GM21528 (cell line): ENCODE results near the gene GATA3.

Experiments
- ATAC-seq: cut with Tn5 transposase; IDR thresholded peaks from one replicate; pipeline ENCODE4 v1.9.1; 2021; ENCODE audit warnings: mild to moderate bottlenecking, moderate library complexity; ENCODE audit not compliant: unreplicated experiment, low FRiP score

Gene GATA3

DNA sequence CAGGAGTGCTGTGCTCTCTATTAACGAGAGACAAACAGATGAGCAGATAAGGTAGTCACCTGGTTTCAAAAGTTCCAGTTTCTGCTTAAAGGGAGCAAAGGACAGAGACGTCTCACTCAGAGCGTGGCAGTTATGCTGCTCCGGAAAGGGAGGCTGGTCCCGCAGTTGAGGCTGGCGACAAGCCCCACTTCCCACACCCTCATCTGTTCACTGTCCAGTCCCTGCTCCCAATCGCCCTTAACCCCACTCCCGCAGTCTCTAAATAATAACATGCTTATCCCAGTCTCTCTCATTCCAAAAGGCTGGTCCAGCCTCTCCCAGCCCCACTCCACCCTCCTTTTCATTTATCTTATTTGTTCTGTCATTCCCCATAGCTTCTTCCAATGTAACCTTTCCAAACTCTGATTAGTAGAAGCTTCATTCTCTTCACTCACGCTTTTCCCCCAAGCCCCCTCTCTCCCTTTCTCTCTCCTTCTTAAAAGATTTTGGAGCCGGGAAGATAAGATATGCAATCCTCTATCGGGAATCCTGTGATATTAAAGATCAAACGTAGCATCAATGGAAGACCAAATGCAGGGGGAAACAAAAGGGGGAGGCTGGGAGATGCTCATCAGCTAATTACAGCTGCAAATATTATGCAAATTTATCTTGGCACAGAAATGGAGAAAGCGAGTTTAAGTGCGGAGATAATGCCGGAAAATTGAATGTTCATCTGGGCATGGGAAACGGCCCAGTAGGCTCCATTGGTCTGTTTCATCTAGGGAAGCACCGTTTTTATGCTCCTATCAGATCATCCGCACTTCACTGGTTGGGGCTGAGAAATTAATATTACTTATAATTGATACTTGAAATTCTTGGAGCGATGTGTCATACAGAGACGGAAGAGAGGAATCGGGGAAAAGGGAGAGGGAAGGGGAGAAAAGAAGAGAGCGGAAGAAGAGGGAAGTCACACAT lies 16.3 kb upstream of the GATA3 start:
- no peak for ATAC-seq

DNA sequence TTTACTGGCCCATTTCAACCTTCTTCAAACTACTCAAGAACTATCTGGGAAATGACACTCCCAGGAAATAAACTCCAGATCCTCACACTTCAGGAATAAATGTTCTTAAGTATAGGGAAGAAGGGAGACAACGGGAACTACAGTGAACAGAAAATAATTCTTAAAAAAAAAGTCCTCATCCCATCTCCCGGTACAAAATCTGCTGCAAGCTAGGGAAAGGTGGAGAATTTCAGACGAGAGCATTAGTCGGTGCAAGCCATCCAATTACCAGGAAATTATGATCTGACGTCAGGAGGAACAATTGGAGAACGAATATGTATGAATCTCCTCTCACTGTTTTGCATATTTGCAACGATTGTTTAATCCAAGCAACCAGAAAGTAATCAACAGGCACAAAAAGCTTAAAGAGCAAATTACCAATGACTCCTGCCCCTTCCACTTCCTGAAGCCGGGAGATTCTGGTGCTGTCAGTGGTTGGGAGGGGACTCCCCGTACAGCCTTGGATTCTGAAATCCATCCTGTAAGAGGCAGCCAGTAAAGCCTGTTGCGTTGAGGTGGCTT lies 15.1 kb upstream of the GATA3 start:
- no peak for ATAC-seq

DNA sequence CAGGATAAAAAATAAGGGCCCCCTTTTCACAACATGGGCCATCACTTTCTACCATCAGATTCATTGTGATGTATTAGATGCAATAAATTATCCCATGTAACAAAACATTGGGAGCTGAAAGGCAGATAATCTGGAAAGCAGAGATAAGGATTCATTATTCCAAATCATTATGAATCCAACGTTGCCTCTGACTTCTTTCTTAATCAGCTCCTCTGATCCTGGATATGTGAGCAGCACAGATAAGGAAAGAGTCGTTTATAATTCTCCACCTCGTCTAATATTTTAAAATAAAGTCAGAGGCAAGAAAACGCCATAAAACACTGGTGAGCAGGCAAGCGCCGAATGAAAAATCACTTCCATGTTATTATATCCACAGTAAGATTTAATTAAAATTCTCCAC lies 13.8 kb upstream of the GATA3 start:
- ATAC-seq = no peak

DNA sequence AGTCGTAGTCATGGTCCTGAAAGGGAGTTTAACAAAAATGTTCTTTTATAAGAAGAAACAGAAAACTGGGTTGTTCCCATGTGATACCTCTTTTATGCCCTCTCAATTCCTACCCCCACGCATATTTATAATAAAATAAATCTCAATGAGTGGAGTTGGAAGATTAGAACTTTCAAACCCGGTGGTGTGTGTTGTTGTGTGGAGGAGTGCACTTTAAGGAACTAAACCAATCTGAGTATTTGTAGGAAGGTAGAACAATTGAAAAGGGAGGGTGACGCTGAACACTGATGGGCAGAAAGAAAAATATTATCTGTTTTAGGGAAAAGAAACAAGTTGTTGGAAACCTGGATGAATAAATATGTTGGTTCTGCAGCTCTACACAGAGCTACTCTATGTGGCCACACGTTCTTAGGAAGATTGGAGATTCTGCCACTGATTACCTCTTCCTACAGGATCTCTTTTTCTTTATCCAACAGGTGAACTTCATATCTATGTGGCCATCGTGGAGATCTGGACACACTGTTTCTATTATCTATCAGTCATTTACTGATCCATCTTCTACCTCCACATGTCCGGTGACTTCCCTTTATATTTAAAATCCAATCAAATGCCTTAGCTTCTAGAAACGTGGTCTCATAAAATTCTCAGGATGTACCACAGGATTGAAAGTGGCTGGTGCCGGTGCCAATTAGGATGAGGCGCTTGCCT lies 13.1 kb upstream of the GATA3 start:
- no peak for ATAC-seq

DNA sequence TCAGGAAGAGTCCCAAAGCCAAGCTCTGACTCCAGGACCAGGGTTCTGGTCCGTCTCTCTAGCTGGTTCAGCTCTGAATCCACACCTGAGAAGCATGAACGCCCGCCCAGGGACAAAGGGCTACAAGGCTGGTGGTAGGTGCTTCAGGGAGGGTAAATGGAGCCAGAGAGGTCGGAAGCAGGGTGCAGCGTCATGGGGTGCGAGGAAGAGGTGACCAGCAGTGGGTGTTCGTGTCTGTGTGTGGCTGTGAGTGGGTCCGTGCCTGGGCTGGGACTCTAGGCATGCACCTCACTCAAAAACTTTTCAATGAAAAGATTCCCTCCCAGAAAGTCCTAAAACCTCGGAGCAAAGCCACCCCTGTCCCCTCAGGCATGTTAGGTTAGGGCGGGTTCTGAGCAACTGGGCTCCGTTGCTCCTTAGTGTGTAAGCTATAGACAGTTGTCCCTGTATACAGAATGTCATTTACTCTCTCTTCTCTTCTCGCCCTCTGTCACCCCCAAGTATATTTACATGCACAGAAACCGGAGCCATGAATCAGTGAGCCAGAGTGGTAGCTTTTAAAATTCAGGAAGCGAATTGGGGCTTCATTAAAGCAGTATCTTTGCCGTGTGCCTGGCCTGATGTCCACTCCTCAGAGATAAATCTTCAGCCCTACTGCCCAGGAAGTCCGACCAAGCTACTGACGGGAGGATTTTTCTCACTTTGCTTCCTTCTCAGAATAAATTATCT lies 12.3 kb upstream of the GATA3 start:
- no peak for ATAC-seq

DNA sequence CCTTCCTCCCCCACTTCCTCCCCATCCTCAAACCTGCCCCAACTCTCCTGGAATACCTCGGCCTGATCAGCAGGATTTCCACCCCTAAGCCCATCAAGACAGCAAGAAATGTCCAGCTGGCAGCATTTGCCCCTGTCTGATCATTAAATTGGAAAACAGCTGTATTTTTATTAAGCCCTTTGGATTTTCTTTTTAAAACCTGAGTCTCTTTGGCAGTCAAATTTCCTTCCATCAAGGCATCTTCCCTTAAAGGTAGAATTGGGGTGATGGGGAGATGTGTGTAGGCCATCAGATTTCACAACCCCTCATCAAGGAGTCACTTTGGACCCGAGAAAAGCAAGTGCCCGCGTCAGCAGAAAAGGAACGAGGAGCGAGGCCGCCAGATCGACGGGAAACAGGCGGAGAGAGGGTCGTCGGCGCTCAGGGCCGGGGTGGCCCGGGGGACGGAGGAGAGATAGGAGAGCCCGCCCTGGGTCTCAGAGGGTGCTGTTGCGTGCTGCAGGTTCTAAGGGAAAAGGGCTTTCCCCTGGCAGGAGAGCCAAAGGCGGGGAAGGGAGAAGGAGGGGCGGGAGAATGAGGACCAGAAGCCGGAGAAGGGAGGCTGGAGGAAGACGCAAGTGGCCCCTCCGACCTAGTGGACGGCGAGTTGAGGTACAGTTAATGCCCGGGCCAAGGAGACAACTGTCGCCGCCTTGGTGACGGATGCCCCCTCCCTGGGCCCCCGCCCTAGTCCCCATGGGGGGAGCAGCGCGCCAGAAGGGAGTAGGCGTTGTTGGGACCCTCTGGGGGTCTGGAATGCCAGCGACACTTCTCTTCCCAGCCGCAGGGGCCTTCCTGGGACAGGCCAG lies 11.5 kb upstream of the GATA3 start:
- ATAC-seq = no peak

DNA sequence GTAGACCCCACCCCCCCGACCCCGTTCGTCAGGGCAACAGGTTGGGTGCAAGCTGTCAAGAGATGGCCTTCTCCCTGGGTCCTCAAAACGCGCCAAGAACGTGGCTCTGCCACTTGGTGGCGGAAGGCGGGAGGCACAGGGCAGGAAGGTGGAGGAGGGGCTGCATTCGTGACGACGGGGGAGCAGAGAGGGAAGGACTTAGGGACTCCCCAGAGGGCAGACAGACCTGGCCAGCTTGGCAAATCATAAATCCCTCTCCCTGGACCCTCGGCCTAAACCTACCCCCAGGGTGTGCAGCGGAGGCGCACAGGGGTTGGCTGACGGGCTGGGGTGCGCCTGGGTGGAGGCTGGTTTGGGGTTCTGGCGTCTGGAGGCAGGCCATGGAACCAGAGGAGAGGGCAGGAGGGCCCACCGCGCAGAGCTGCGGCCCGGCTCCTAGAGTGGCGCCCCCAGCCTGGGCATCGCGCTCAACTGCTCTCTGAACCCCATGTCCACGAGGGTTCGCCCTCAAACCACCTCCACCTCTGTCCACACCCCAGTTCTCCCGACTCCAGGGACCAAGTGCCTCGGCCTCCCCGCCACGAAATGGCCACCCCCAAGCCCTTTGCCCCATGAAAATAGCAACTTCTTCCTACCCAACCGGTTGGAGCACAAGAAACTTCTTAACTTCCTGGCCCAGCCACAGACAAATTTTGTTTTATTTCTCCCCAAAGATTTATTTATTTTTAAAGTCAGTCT lies 10.8 kb upstream of the GATA3 start:
- no peak for ATAC-seq

DNA sequence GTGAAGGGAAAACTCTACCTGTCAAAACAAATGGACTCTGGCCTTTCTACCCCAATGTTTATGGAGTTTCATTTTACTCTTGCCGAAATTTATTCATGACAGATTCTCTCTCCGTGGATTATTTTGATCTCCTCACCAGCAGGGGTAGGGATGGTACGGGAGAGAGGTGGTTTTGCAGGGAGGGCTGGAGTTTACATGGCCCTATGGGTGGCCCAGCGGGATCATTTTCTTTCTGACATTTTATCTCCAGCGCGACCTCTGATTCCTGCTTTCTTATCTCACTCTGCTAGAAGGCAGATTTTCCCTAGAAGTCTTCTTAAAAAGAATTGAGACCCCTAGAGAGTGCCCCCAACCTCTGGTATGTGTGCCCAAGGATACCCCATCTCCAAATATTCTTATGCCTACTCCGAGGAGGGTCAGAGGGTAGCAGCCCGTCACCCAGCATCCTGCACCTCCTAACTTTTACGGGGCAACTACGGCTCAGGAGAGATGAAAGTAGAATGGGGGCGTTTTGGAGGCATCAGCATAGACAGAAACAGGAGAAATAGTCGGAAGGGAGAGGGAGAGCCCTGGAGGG lies 10.1 kb upstream of the GATA3 start:
- ATAC-seq = no peak

DNA sequence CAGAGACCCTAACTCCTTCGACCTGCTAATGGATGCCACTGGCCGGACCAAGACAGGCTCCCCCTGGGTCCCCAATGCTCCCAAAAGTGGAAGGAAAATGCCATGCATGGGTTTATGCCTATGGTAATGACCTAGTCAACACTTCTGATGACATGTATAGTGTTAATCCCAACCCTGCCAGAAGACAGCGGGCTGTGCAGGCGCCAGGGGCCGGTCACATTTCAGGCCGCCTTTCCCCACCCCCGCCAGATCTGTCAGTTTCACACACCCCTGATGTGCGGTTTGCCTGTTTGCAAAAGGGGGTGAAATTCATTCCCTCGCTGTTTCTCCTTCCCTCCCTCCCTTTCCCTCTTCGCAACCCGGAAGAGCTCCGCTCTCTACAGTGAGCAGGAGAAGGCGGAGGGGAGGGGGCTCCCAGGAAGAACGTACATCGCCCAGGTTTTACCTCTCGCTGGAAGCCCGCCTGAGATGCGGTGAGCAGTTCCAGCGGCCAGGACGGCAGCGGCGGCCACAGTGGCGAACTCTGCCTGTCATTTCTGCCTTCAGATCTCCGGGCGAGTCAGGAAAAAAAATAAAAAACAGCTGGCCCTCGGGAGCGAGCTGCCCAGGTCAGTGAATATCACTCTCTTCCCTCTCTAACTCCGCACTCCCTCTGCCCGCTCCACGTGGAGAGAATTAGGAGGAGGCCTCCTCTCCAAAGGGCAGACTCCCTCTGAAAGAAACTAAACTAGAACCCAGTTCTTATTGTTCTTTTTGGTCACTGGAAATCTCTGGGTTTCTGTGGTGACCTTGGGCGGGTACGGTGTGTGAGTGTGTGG lies 9.4 kb upstream of the GATA3 start:
- ATAC-seq = no peak

DNA sequence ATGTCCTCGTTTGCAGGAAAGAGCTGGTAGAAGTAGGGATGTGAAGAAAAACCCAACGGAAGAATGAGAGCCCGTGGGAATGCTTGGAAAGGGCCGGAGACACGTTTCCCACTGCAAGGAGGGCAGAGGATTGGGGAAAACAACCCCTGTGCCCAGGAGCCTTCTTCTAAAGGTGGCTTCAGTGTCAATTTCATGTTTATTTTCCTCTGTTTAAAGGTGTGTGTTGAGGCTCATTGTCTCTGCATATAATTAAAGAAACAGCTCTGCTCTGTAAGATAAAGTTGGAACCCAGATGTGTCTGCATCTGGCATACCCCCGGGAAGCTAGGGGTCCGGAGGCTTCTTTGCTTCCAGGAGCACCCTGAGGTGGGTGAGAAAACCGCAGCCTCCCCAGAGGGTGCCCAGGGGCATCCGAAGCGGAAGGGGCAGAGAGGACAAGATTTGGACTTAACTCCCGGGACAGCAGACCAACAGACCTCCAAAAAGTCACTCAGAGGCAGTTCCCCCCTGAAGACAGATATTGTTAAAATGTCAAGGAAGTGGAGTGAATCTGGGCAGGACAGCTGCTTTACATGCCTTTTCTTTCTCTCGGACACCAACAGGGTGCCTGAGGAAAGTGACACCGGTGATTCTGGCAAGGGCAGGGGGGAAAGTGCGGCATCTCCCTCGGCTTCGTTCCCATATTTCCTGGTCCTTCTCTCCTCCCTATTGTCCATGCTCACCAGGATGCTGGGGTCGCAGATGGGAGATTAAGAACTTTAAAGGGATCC lies 8.6 kb upstream of the GATA3 start:
- no peak for ATAC-seq

DNA sequence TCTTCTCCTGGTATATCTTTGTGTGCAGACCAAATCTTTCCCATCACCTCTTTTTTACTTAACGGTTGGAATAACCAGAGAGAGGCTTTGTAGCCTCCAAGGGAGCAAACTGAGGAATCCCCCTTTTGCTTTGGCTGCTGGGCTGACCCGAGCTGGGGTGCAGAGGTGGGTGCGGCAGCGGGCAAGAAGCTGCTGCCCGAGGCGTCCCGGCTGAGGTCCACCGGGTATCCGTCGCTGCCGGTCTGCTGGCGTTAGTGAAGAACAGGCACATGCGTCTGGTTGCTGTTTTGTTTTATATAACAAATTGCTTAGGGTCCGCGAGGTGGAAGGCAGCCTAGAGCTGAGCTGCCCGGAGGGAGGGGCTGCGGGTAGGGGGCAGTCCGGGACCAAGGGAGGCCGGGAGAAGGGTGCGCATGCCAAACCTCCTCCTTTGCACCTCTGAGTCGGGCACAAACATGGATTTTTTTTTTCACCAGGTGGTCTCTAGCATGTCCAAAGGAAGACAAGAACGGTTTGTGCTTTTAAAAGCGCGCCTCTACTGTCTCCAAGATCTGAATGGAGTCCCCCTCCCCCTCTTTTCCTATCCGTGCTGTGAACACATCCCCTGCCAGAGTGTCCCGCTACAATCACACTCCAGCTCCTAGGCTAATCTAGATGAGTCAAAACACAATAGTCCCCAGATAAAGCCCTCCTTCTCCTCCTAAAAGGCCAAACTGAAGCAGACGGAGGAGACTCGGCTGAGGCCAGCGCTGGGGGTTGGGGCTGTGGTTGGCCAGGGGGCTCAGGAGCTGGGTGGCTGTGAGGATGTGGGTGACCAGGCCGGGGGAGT lies 6.8 kb upstream of the GATA3 start:
- ATAC-seq = no peak

DNA sequence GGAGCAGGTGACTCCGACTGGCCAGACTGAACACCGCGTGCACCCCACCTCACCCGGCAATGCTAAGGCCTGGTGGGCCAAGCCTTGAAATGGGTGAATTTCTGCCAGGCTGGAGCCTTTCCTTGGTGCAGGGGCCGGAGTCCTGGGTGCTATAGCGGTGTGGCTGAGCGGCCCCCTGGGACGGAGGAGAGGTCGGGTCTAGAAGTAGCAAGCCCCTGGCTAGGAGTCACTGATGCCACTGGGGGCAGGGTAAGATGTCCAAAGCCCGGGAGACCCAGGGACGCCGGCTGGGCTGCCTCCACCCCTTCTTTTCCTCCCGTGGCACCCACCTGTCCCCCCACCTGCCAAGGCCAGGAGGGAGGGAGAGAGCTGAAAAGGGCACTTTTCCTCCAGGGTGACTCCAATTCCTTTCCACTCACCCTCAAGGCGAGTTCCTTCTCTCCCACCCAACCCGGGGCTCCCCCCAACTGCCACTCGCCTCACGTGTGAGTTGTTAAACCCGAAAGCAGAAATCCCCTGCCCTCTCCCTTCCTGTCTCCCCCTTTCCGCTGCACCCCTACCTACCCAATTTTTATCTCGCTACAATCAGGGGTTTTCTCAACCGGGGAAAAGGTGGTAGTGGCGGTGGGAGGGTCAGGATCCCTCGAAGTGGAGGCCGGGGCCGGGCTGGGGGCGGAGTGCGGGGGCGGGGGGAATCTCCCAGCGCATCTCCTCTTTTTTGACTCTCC lies 6.0 kb upstream of the GATA3 start:
- no peak for ATAC-seq

DNA sequence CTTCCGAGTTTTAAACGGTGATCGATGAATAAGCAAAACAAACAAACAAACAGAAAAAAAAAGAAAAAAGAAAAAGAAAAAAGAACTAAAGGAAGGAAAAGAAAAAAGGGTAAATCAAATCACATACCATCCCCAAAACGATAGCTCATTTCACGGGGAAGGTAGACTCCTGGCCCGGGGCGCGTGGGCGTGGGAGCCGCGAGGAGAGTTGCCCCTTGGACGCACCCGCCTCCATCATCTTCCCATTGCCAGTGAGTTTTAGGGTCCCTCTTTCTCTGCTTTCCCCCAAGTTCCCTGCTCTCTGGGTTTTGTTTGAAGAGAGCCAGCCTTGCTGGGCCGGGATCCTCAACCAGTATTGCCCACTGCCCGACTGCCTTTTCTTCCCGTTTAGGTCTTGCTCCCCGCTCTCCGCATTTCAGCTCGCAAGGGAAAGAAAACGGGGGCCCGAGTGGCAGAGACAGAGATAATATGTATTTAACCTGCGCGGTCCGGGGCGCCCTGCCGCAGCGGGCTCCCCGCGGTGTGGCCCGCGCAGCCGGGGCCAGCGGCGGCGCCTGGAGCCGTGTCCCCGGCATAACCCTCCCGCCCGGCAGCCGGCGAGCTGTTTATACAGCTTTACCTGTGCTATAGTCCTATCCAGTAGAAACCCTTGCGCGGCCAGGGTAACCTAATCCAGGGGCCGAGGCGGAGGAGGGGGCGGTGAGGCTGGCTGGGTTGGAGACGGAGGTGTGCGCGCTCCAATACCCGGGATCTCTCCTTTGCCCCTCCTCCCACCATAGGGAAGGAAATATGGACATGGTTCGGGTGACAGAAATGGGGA lies 5.2 kb upstream of the GATA3 start:
- ATAC-seq = no peak

DNA sequence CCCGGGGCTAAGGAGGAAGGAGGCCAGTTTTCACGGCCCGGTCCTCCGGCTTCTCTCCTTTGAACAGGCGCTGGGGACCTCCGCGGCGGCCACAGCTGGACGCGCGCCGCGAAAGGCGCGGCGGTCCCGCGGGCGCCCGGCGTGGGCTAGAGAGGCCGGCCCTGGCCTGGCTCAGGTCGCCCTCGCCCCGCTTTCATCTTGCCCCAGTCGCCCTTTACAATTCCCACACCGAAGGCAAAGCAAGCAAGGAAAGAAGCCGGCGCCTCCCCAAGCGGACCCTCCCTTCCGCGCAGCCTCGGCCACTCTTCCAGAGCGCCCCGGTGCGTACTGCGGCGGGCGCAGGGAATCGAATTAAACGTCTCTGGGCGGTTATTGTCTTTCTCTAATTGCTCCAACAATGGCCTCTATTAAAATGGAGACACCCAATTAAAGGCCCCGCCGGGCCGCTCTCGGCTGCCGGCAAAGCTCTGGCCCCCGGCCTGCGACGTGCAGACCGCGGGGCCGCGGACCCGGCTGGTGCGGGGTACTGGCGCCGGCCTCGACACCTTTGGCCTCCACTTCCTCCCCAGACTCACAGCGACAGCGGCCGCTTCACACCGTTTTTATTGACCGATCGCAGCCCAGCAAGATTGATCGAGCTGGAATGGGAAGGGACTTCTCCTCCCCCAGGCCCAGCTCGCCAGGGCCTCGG lies 4.5 kb upstream of the GATA3 start:
- ATAC-seq = no peak
